Mesenteric fat pad (tissue), 1 donor: Measurements from ENCODE around the gene TBL3. TPM values are rescaled to one million over a fixed set of nuclear protein-coding genes. Genes with fewer than 3 reads are reported as not detected.
"Not testable (repeated sequence)": the region's sequence is repeated elsewhere in the genome, so short reads cannot be mapped to it uniquely, and the experiment has no call there.

Experiments used
- DNase-seq: peaks from one replicate; pipeline ENCODE4 v3.0.0-alpha.2; 2020; ENCODE audit warnings: low spot score
- total RNA-seq: library from RNA; stranded (reverse); fragmentation: NEBNext Ultra II Directional; extraction: Animal tissue kit (Norgen Biotek cat#: 25700); gene quantifications from one replicate; pipeline ENCODE4 v1.2.1, GENCODE V29; 2021
- donor health status: DM: yes; HTN: yes; CAD: no.

TBL3 gene
- total RNA-seq, 1 donor from 2014 or later = 26.5 TPM

GRCh38 chr16:1942810-1943726 is 28.8 kb upstream of the TBL3 start, which contains the start of gene MSRB1:
MSRB1 (minus strand) TSS chr16:1943199; CDS start chr16:1943156, 43 bp downstream.
- peak; percentile 100 for DNase-seq

- no peak for DNase-seq
Observed at GRCh38 chr16:1944612-1945199, 27.1 kb upstream of the TBL3 start.

GRCh38 chr16:1945559-1946391 is 26.1 kb upstream of the TBL3 start:
- no peak for DNase-seq

- no peak for DNase-seq
Observed at GRCh38 chr16:1946495-1947368, 25.1 kb upstream of the TBL3 start.

GRCh38 chr16:1947369-1947670 is 24.5 kb upstream of the TBL3 start:
- DNase-seq = no peak

GRCh38 chr16:1949507-1949906 is 22.3 kb upstream of the TBL3 start:
- no peak for DNase-seq

GRCh38 chr16:1950047-1950446 is 21.8 kb upstream of the TBL3 start:
- no peak for DNase-seq

- no peak for DNase-seq
Observed at GRCh38 chr16:1950559-1950958, 21.3 kb upstream of the TBL3 start.

- DNase-seq = no peak
Observed at GRCh38 chr16:1953734-1954133, 18.1 kb upstream of the TBL3 start.

- not testable (repeated sequence) for DNase-seq
Observed at GRCh38 chr16:1957434-1958142, 14.3 kb upstream of the TBL3 start.

GRCh38 chr16:1958143-1958491 is 13.7 kb upstream of the TBL3 start:
- not testable (repeated sequence) for DNase-seq

GRCh38 chr16:1958715-1959268 is 13.1 kb upstream of the TBL3 start:
- DNase-seq = no peak

- DNase-seq = peak; percentile 99
Observed at GRCh38 chr16:1959269-1960039, 12.4 kb upstream of the TBL3 start, which contains the start of gene NDUFB10. NDUFB10 (plus strand) TSS chr16:1959538; CDS start chr16:1959625, 87 bp downstream.

GRCh38 chr16:1960665-1961630 is 10.9 kb upstream of the TBL3 start:
- no peak for DNase-seq

GRCh38 chr16:1961651-1962067 is 10.2 kb upstream of the TBL3 start:
- DNase-seq = no peak

- DNase-seq = not testable (repeated sequence)
Observed at GRCh38 chr16:1962161-1963153, 9.4 kb upstream of the TBL3 start.
